Forelimb muscle (tissue), 1 donor: ENCODE data around the gene SF3A2. TPM values are rescaled to one million over a fixed set of nuclear protein-coding genes. Genes with fewer than 3 reads are reported as not detected.

Experiments
- DNase-seq: peaks from one replicate; pipeline ENCODE4 v3.0.0-alpha.2; 2013; ENCODE audit warnings: low read depth
- polyA plus RNA-seq: library from polyadenylated mRNA; unstranded; fragments of 120-200 nt; gene quantifications from one replicate; pipeline ENCODE4 v1.2.1, GENCODE V29; 2013; ENCODE audit not compliant: insufficient read length

Gene SF3A2
- polyA plus RNA-seq, 1 donor = 63.8 TPM

DNA sequence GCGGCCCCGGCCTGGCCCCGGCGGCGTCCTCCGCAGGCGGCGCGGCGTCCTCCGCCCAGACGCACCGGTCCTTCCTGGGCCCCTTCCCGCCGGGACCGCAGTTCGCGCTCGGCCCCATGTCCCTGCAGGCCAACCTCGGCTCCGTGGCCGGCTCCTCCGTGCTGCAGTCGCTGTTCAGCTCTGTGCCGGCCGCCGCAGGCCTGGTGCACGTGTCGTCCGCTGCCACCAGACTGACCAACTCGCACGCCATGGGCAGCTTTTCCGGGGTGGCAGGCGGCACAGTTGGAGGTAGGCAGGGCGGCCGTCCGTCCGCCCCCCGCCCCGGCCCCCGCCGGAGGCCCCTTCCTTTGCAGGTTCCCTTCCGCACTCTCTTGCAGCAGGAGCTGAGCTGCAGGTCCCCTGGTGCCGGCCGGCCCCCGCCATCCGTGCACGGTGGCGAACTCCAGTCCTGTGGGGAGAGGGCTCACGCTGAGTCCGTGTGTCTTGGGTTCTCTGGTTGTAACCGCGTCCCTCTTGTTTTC is 9.7 kb upstream of the SF3A2 start:
- no peak for DNase-seq

DNA sequence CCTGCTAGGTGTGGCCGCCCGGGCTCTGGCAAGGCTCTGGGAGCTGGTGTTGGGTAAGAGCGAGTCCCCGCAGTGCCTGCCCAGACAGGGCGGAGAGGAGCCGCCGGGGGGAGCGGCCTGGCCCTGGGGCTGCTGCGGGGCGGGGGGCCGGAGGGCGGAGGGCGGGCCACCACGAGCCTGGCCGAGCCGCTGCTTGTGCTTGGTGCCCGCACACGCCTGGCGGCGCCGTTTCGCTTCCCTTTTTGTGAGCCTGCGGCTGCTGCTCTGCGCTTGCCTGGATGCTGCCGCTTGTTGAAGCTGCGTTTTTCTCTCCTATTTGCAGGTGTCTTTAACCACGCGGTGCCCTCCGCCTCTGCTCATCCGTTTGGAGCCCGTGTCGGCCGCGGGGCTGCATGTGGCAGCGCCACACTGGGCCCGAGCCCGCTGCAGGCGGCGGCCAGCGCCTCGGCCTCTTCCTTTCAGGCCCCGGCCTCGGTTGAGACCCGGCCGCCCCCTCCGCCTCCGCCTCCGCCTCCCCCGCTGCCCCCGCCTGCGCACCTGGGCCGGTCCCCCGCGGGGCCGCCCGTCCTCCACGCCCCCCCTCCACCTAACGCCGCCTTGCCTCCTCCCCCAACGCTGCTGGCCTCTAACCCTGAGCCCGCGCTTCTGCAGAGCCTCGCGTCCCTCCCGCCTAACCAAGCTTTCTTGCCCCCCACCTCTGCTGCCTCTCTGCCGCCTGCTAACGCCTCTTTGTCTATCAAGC is 9.0 kb upstream of the SF3A2 start:
- DNase-seq = no peak

DNA sequence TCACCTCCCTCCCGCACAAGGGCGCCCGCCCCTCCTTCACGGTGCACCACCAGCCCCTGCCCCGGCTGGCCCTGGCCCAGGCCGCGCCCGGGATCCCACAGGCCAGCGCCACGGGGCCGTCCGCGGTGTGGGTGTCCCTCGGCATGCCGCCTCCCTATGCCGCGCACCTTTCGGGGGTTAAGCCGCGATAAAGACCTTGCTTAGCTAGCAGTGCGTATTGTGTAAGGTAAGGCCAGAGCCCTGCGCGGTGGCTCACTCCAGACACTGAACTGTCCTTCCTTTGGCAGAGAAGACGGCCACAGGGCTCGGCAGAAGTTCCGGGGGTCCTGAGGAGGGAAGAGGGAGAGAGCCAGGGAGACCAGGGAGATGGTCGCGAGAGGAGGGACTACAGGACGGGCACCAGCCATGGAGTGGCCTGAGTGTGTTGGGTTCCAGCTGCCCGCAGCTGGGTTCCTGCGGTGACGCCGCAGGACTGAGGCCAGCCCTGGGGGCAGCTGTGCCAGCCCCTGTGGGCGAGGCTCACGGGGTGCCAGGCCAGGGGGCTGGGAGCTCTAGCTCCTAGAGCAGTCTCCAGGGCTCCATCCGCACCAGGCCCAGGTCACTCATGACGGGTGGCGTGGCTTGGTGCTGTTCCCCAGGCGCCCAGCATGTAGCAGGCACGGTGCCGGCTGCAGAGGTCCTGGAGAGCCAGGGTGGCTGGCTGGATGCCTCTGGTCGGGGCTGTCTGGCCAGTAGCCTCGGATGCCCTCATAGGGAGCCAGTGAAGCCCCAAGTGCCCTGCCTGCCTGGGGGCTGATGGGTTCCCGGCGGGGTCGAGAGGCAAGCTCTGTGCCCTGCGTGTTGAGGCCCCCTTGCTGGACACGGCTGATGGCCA is 8.2 kb upstream of the SF3A2 start:
- no peak for DNase-seq

DNA sequence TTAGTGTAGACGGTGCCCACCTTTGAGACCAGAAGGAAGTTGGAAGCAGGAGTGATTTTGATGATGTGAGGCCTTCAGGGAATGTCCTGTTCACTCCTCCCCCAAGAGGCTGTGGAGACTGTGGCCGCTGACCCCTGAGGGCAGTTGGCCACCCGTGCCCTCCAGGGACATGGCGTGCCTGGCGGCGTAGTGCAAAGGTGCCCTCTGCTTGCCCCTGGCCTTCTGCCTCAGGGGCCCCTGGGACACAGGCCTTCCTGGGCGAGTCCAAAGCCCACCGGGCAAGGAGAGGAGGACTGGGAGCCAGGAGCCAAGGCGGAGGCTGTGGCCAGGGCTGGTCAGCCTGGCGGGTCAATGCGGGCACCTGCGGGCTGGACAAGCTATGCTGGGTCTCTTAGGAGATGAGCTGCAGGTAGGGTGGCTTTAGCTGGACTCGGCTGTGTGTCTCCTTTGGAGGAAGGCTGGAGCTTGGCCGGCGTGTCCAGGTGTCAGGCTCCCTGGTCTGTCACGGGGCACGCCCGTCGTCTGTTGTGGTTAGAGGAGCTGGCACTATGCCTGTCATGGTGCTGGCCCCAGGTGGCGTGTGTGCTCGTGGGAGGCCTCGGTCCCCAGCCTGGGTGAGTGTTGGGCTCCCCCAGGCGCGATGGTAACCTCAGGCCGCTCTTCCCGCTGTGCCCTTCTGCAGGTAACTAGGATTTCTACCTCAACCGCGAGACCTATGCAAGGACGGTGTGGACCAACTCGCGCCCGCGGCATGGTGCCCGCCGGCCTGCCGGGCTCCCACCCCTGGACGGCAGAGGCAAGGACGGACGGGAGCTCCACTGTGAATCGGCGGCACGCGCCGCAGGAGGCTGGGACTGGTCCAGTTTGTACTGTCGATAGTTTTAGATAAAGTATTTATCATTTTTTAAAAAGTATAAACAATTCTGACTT is 7.3 kb upstream of the SF3A2 start:
- no peak for DNase-seq

DNA sequence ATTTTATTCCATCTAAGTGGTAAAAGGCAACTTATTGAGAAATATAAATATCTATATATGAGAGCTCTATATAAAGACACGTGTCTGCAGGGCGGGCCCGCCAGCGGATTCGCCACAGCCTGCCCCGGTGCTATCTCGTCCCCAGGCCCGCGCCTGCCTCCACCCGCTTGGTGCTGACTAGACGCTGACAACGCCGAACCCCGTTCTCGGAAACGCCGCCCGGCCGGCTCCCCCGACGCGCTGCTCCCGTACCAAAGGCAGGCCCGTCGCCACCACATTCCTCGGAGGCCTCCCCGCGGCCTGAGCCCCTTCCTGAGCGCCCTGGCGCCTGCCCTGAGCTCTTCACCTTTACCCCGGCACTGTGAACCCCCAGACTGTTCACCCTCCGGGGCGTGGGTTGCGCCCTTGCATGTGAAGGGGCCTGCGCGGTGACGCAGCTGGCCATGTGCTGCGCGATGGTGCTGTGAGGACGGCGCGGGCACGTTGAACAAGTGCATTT is 6.5 kb upstream of the SF3A2 start:
- DNase-seq = no peak

DNA sequence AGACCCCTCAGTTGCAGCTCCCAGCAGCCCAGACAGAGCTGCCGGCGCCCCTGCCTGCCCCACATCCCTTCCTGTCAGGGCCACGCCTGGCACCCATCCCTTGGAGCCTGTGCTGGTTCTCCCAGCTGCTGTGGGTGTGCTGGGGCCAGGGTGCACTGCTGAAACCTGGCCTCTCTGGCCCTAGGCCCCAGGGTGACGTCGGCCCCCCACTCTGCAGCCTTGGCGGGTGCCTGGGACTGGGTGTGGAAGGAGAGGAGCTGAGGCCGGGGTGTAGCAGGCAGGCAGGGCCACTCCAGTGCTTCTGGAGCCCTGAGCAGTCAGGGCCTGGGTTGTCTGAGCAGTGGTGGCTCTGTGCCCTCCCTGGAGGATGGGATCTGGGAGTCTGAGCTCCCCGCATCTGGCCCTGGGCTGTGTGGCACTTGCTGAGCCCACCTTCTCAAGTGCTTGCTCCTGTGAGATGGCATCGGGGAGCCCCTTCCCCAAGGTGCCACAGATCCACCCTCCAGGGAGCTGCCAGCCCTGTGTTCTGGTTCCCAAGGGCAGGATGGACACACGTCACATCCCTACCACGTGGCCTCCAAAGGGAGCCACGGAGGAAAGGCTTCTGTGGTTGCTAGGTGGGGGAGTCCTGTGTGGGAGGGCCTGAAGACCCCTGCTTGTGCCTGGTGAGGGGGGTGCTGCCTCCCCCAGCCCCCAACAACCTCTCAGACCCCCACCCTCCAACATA is 5.7 kb upstream of the SF3A2 start:
- no peak for DNase-seq

DNA sequence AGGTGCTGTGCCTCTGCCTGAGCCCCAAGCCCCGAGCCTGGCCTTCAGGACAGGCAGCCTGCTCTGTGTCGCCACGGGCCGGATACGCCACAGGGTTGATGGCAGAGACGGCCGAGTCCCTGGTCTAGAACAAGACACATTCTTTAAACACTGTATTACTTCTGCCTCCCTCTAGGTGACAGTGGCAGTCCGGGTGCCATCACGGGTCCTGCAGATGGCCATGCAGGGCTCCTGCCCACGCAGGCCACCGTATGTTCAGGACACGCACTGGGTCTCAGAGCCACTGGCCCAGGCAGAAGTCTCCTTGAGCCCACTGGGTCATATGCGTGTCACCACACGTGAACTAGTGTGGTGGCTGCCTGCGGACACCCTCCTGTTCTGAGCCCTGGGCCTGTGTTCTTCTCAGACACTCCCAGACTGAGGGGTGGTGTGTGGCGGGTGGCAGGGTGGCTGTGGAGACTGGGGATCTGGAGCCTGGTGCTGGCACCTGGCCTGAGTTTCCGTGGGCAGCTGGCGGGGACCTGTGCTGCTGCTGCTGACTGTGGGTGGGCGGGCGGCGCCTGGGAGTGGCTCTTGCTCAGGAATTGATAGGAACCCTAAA is 4.9 kb upstream of the SF3A2 start:
- no peak for DNase-seq

DNA sequence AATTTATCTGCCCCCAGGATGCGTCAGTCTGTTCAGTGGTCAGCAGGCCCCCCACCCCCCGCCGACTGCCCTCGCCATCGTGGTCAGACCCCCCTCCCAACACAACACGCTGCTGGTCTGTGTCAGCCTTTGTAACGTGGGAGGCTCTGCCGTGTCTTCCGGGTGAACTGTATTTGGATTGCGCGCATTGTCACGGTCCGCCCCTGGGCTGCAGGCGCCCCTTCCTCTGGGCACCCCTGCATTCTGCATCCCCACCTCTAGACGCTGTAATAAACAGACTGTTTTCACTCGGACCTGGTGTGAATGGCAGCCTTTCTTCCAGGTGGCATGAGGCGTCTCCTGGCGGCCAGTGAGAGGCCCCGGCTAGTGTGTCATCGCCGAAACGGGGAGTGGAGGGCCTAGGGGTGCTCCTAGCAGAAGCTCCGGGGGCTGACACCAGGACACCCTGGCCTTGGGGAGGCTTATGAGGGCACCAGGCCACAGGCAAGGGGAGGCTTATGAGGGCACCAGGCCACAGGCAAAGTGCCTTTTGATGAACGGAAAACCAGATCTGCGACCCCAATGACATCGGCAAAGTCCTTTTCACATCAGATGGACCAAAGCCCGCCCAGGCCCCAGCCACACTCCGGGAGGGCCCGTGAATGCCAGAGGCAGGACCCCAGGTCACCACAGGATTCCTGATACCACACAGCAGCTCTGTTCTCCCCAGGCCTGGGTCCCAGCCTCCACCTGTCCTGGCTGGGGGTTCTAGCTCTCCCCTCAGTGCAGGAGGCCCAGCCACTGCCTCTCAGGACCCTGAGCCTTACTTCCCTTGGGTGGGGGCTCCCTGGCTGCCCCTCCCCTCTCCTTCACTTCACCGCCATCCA is 4.1 kb upstream of the SF3A2 start:
- DNase-seq = no peak

DNA sequence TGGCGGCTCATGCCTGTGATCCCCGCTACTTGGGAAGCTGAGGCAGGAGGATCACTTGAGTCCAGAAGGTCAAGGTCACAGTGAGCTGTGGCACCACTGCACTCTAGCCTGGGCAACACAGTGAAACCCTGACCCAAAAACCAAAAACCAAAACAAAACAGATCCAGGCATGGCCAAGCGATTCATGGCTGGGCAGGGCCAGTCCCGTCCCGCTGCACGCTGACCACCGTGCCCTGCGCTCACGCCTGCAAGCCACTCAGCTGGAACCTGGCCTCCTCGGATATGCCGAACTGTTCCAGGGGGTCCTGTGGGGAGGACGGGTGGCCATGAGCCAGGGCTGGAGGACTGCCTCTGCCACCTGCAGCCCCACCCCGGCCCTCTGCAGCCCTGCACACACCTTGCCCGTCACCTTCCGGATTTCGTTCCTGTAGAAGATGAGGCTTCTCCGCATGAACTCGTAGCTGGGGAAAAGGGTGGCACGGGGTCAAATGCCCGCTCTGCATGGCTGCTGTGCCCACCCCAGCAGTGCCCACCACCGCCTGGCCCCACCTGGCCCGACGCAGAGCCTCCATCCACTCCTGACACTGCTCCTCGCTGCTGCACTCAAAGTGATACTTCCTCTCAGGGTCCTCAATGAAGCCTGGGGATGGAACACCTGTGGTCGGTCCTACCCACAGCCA is 2.9 kb upstream of the SF3A2 start:
- DNase-seq = no peak

DNA sequence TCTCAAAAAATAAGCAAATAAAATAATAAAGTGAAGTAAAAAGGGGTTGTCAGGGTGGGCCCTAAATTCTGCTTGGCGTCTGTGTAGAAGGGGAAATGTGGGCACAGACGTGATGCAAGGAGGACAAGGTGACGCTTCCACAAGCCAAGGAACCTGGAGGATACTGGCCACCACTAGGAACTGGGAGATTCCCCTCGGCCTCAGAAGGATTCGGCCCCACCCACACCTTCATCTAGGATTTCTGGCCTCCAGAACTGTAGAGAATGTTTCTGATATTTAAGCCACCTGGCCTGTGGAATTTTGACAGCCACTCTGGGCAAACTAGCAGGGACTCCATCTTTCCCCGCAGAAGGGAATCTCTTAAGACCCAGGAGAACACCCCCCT is 1.6 kb upstream of the SF3A2 start:
- DNase-seq = no peak

DNA sequence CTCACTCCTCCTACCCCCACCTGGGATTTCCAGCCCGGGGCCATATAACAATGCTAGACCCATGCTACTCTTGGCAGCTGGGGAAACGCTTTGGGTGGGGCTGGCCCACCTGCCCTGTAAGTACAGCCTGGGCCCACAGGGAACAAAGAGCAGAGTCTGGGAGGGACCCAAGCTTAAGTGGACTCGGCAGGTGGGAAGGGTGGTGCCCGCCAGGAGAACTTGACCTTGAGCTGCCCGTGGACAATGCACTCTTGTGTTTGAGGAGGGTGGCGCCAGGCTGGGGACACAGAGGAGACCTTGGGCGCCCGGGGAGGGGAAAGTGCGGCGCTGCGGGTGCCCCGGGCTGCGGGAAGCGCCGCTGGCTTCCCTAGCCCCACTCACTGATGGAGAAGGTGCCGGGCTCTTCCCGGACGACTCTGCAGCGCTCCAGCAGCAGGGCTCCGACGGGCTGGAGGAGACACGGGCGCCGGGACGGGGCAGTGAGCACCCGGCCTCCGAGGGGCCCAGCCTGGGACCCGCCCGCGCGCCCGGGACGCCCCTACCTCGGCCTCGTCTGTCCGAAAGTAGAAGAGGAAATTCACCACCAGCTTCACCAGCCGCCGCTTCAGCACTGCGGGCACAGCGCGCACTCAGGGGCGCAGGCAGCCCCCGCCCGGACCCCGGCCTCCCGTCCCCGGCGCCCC is 1.1 kb upstream of the SF3A2 start:
- no peak for DNase-seq

DNA sequence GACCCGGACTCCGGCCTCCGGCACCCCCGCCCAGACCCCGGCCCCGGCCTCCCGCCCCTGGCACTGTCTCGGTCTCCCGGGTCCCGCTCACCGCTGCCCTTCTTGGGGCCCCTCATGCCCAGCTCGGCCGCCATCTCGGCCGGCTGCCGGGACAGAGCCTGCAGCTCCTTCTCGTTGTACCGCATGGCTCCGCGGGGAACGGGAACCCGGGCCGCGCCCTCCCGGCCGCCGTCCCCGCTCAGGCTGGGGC is 635 bp upstream of the SF3A2 start:
- DNase-seq = no peak

DNA sequence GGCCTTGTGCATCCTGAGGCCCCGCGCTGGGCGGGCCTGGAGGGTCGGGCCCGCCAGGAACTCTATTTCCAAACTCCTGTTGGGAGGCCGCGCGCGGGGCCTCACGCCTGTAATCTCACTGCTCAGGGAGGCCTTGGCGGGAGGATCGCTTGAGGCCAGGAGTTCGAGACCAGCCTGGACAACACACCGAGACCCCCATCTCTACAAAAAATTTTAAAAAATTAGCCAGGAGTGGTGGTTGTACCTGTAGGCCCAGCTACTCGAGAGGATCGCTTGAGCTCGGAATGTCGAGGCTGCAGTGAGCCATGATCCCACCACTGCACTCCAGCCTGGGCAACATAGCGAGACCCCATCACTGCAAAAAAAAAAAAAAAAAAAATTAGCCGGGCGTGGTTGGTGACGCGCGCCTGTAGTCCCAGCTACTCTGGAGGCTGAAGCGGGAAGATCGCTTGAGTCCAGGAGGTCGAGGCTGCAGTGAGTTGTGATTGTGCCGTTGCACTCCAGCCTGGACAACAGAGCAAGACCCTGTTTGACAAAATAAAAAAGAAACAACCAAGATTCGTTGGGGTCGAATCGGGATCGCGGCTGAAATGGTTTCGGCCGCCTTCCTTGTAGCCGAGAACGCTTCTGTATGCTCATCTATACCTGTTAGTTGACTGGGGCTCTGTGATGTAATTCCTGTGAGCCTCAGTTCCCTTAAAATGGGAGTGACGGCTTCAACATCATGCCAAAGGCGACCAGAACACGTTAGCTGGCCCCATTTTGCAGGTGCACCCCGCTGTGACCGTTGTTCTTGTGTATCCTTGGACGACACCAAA is 636 bp downstream of the SF3A2 start:
- DNase-seq = no peak

DNA sequence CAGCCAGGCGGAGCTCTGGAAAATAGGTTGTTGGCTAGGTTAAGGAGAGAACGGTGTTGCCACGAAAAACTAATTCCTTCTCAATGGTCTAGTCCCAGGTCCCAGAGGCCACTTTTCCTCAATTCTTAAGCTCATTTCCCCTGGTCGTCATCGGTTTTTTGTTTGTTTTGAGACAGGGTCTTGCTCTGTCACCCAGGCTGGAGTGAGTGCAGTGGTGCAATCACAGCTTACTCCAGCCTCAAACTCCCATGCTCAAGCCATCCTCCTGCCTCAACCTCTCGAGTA is 1.2 kb downstream of the SF3A2 start:
- no peak for DNase-seq

DNA sequence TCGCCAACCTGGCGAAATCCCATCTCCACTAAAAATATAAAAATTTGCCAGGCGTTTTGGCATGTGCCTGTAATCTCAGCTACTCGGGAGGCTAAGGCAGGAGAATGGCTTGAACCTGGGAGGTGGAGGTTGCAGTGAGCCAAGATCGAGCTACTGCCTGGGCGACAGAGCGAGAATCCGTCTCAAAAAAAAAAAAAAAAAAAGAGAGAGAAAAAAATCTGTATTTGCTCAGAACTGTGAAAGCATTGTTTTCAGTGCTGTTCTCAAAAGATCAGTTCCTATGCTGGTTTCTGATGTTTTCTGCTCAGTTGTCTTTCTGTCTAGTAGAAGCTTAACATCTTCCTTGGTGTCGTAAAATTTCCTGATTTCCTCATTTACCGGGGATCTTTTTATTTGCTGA is 2.5 kb downstream of the SF3A2 start:
- no peak for DNase-seq

DNA sequence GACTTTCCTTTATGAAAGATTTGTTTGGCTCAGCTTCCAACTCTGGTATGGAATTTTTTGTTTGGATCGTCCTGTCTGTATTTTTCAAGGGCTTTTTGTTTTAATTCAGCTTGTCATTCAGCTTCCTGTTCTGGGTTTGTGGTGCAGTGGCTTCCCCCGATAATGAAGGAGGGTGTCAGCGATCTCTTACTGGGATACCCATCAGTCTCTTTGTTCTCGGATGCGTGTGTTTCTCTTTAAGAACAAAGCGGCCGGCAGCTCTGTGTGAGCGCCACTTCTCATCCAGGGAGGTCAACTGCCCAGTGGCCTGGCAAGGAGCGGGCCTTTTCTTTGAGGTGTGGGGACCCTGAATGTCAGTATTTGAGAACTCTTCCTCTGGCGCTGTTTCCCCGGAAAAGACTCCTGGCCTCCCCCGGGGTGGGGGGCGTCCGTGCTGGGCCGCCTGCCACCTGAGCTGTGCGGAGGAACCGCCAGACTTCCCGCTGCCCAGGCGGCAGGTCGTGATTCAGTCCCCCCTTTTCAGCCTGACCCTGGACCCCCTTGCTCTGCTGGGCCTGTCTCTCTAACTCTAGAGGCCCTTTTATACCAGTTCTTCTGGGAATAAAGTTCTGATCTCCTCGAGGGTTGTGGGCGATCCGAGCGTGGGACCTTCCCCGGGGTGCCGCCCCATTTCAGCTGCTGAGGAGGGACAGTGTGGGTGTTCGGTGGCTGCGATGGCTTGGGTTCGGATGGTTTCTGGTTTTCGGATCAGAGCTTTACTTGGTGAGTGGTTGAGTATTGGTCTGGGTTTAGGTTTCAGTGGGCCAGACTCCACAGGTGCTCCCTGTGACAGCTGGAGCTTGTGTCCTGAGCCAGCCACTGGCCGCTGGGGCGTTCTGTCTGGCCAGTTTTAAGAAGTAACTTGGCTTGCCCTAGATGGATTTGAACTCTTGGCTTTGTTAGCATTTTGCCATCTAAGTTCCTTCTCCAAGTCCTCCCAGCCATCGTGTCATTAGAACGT is 3.4 kb downstream of the SF3A2 start:
- no peak for DNase-seq
